Esophagus muscularis mucosa (tissue), 4 donors: ENCODE data around the gene GEMIN7. TPM values are rescaled to one million over a fixed set of nuclear protein-coding genes. Genes with fewer than 3 reads are reported as not detected.

ENCODE experiments used
- DNase-seq: peaks from one replicate; pipeline ENCODE4 v3.0.0-alpha.2; 2017; ENCODE audit errors: extremely low spot score
- H3K27ac ChIP-seq, 4 donors: fragments of 200-600 bp; sonication (generic); replicated peaks in 1 of 4; 1 replicate in 3 of 4; 2 replicates in 1 of 4; pipeline ENCODE4 v1.5.1; 2016 to 2019; ENCODE audit warnings: mild to moderate bottlenecking in 1 of 4
- H3K27me3 ChIP-seq, 4 donors: fragments of 200-600 bp; sonication (generic); one replicate each; pipeline versions ENCODE4 v1.5.1 to v1.6.0; 2016 to 2019
- H3K36me3 ChIP-seq, 4 donors: fragments of 200-600 bp; sonication (generic); one replicate each; pipeline ENCODE4 v1.5.1; 2016 to 2019
- H3K4me1 ChIP-seq, 4 donors: fragments of 200-600 bp; sonication (generic); one replicate each; pipeline ENCODE4 v1.5.1; 2016 to 2019
- H3K4me3 ChIP-seq, 4 donors: fragments of 200-600 bp; sonication (generic); 1 replicate in 2 of 4; 2 replicates in 2 of 4; pipeline ENCODE4 v1.5.1; 2016 to 2019; ENCODE audit warnings: mild to moderate bottlenecking in 4 of 4, moderate library complexity in 1 of 4
- H3K9me3 ChIP-seq, 4 donors: fragments of 200-600 bp; sonication (generic); 1 replicate in 3 of 4; 2 replicates in 1 of 4; pipeline ENCODE4 v1.5.1; 2016 to 2019
- EP300 ChIP-seq: sonication (generic); formaldehyde crosslinking; IDR thresholded peaks from one replicate; pipeline ENCODE4 v1.6.1; 2017; ENCODE audit warnings: antibody characterized with exemption
- POLR2A ChIP-seq: fragments of 450-650 bp; IDR thresholded peaks from one replicate; pipeline ENCODE4 v1.6.1; 2017; ENCODE audit warnings: antibody characterized with exemption, moderate library complexity, mild to moderate bottlenecking, low read depth
- POLR2AphosphoS5 ChIP-seq, 2 donors: sonication (generic); formaldehyde crosslinking; IDR thresholded peaks; one replicate each; pipeline ENCODE4 v1.6.1; 2017; ENCODE audit warnings: antibody characterized with exemption in 2 of 2
- WGBS: methylation state at CpG from one replicate; pipeline ENCODE4 v1.1.5; 2018; 5-methylcytosine and 5-hydroxymethylcytosine counted together
- intact Hi-C: fragments of 100-400 bp; cut with DNase I; formaldehyde crosslinking; loops from one replicate; pipeline ENCODE4 v1.15.1; 2023
- total RNA-seq, 4 donors: library from RNA; depleted of rRNA; stranded (reverse); fragments of >200 nt; gene quantifications; one replicate each; pipeline versions ENCODE4 v1.1.0 to v1.2.1, GENCODE V29; 2016
- TF ChIP-seq, protein P1 (sequence below), 3 experiments: fragments of 200-600 bp in 2 of 3; fragments of 450-650 bp in 1 of 3; sonication (generic) in 2 of 3; IDR thresholded peaks; one replicate each; pipeline ENCODE4 v1.5.1; 2017 to 2019; ENCODE audit warnings: antibody characterized with exemption in 3 of 3, mild to moderate bottlenecking in 2 of 3, moderate library complexity in 1 of 3

GEMIN7 gene
- total RNA-seq, 4 donors from 2014 or later = 12.3 to 19.1 (median 15.3) TPM

GRCh38 chr19:45098521-45099466, 19.7 kb downstream of the GEMIN7 start:
- peak overlapping the region in 2 of 4 donors; percentile 43 to 57 for H3K27ac ChIP-seq

GRCh38 chr19:45099467-45100191, 20.6 kb downstream of the GEMIN7 start:
- Histone ChIP-seq H3K27me3 (no peaks in the 10 kb centered on the region), H3K36me3 (peaks cover 0 to 6% (median 0%) of the 10 kb centered on the region in 4 donors), H3K4me3 (no peak overlapping the region), H3K4me1 (peaks cover 72 to 99% (median 88%) of the 10 kb centered on the region in 4 donors), H3K27ac (peak overlapping the region in 2 of 4 donors; percentile 43 to 57), H3K9me3 (no peaks in the 10 kb centered on the region)
- TF ChIP-seq, protein P1, sequence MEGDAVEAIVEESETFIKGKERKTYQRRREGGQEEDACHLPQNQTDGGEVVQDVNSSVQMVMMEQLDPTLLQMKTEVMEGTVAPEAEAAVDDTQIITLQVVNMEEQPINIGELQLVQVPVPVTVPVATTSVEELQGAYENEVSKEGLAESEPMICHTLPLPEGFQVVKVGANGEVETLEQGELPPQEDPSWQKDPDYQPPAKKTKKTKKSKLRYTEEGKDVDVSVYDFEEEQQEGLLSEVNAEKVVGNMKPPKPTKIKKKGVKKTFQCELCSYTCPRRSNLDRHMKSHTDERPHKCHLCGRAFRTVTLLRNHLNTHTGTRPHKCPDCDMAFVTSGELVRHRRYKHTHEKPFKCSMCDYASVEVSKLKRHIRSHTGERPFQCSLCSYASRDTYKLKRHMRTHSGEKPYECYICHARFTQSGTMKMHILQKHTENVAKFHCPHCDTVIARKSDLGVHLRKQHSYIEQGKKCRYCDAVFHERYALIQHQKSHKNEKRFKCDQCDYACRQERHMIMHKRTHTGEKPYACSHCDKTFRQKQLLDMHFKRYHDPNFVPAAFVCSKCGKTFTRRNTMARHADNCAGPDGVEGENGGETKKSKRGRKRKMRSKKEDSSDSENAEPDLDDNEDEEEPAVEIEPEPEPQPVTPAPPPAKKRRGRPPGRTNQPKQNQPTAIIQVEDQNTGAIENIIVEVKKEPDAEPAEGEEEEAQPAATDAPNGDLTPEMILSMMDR (IDR thresholded peaks at IDR 0.05) = no peak
- TF ChIP-seq EP300 (no peak), POLR2AphosphoS5 (IDR thresholded peaks at IDR 0.05) (no peak), POLR2A (no peak)
- DNase-seq = no peak
- WGBS = 62% methylated on average over 24 of the region's 25 CpGs
- intact Hi-C loops = no loop called here

More at GRCh38 chr19:45098521-45099466, 19.7 kb downstream of the GEMIN7 start:
- Histone ChIP-seq H3K9me3 (no peaks in the 10 kb centered on the region), H3K36me3 (peaks cover 0 to 6% (median 0%) of the 10 kb centered on the region in 4 donors), H3K4me1 (peaks cover 72 to 99% (median 88%) of the 10 kb centered on the region in 4 donors), H3K27me3 (no peaks in the 10 kb centered on the region), H3K4me3 (no peak overlapping the region)
- TF ChIP-seq POLR2AphosphoS5 (IDR thresholded peaks at IDR 0.05) (no peak), EP300 (no peak), POLR2A (no peak)
- TF ChIP-seq, protein P1 (IDR thresholded peaks at IDR 0.05) = no peak
- no peak for DNase-seq
- WGBS = 52% methylated on average over 15 of the region's 15 CpGs
- intact Hi-C loops = no loop called here

DNA sequence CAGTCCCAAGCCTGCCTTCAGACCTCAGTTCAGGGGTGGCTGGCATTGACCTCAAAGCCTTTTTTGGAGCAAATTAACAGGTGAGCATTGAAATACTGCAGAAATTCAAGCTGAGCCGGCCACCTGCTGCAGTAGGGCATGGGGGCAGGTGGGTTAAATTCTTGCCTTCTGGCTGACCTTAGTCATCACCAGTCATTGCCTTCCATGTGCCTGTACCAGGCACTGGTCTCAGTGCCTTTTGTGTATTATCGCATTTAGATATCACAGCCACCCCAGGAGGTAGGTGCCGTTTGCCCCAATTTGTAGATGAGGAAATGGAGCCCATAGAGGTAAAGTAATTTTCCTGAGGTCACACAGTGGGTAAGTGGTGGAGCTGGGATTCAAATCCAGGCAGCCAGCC, 21.1 kb downstream of the GEMIN7 start:
- Histone ChIP-seq H3K9me3 (no peaks in the 10 kb centered on the region), H3K27me3 (no peaks in the 10 kb centered on the region), H3K36me3 (peaks cover 0 to 6% (median 0%) of the 10 kb centered on the region in 4 donors), H3K27ac (peak overlapping the region in 1 of 4 donors; percentile 57), H3K4me1 (peaks cover 71 to 99% (median 85%) of the 10 kb centered on the region in 4 donors), H3K4me3 (no peak overlapping the region)
- no peak for DNase-seq
- 100% methylated on average over 1 of the region's 3 CpGs for WGBS
- TF ChIP-seq POLR2AphosphoS5 (IDR thresholded peaks at IDR 0.05) = no peak
- TF ChIP-seq, protein P1 (IDR thresholded peaks at IDR 0.05) = no peak
- TF ChIP-seq EP300 = no peak
- no peak for TF ChIP-seq POLR2A
- intact Hi-C loops = no loop called here

GRCh38 chr19:45100846-45101252, 21.8 kb downstream of the GEMIN7 start:
- Histone ChIP-seq H3K4me3 (no peak overlapping the region), H3K27me3 (no peaks in the 10 kb centered on the region), H3K27ac (no peak overlapping the region), H3K4me1 (peaks cover 64 to 98% (median 78%) of the 10 kb centered on the region in 4 donors), H3K9me3 (no peaks in the 10 kb centered on the region), H3K36me3 (peaks cover 0 to 6% (median 0%) of the 10 kb centered on the region in 4 donors)
- TF ChIP-seq POLR2A (no peak), POLR2AphosphoS5 (IDR thresholded peaks at IDR 0.05) (no peak), EP300 (no peak)
- TF ChIP-seq, protein P1 (IDR thresholded peaks at IDR 0.05) = no peak
- WGBS = 74% methylated on average over 7 of the region's 8 CpGs
- DNase-seq = no peak
- intact Hi-C loops = no loop called here
